Mesodermal cell (in vitro differentiated cells): ENCODE measurements around the gene MAG.

Source experiments
- H3K27ac ChIP-seq: 2 replicates; pipeline ENCODE4 v1.7.0; 2013; ENCODE audit warnings: mild to moderate bottlenecking, low read depth, low read length, moderate library complexity; ENCODE audit not compliant: severe bottlenecking
- H3K36me3 ChIP-seq: 2 replicates; pipeline ENCODE4 v1.7.1; 2013; ENCODE audit warnings: mild to moderate bottlenecking, low read length, moderate library complexity; ENCODE audit not compliant: control insufficient read depth, insufficient read depth
- H3K4me1 ChIP-seq: one replicate; pipeline ENCODE4 v1.7.1; 2013; ENCODE audit warnings: mild to moderate bottlenecking, low read length; ENCODE audit not compliant: insufficient read depth, control insufficient read depth, poor library complexity, severe bottlenecking
- H3K4me3 ChIP-seq: 2 replicates; pipeline ENCODE4 v1.7.0; 2013; ENCODE audit warnings: low read length, control low read depth, mild to moderate bottlenecking; ENCODE audit not compliant: insufficient read depth, poor library complexity, severe bottlenecking; ENCODE audit errors: extremely low read depth
- H3K9me3 ChIP-seq: 2 replicates; pipeline ENCODE4 v1.7.1; 2013; ENCODE audit warnings: mild to moderate bottlenecking, low read length, moderate library complexity; ENCODE audit not compliant: control insufficient read depth
- WGBS, 2 experiments: methylation state at CpG; one replicate each; pipeline ENCODE4 v1.1.5; 2013; ENCODE audit warnings: missing lambda C conversion rate in 2 of 2; ENCODE audit not compliant: insufficient coverage in 2 of 2; 5-methylcytosine and 5-hydroxymethylcytosine counted together

The MAG gene

DNA sequence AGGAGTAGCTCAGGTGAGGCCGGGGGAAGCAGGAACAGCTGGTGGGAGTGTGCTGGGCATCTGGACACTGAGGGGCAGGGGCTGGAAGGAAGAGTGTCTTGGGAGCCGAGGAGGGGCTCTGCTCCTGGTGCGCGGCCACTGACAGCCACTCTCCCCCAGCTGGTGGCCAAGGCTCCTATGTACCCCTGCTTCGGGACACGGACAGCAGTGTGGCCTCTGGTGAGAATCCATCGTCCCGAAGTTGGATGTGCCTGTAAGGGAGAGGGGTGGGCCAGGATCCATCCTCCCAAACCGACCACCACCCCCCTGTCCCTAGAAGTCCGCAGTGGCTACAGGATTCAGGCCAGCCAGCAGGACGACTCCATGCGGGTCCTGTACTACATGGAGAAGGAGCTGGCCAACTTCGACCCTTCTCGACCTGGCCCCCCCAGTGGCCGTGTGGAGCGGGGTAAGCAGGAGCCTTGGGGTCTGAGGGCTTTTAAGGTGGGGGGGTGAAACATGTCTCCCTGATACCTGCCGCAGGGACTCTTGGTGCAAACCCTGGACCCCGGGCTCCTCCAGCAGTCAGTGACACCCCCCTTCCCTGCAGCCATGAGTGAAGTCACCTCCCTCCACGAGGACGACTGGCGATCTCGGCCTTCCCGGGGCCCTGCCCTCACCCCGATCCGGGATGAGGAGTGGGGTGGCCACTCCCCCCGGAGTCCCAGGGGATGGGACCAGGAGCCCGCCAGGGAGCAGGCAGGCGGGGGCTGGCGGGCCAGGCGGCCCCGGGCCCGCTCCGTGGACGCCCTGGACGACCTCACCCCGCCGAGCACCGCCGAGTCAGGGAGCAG is 25.2 kb upstream of the MAG start:
- Histone ChIP-seq H3K4me1 (peaks cover 5% of the 10 kb centered on the region), H3K27ac (no peak overlapping the region), H3K4me3 (peak overlapping the region; percentile 77), H3K36me3 (peaks cover 34% of the 10 kb centered on the region), H3K9me3 (no peaks in the 10 kb centered on the region)
- WGBS, 2 experiments, result 83 to 86% methylated on average over 20 to 22 of the region's 39 CpGs

DNA sequence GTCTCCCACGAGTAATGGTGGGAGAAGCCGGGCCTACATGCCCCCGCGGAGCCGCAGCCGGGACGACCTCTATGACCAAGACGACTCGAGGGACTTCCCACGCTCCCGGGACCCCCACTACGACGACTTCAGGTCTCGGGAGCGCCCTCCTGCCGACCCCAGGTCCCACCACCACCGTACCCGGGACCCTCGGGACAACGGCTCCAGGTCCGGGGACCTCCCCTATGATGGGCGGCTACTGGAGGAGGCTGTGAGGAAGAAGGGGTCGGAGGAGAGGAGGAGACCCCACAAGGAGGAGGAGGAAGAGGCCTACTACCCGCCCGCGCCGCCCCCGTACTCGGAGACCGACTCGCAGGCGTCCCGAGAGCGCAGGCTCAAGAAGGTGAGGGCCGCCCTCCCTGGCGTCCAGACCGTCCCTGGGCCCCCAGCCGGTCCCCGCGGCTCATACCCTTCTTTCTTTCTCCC is 24.6 kb upstream of the MAG start:
- peak overlapping the region; percentile 77 for H3K4me3 ChIP-seq
- peaks cover 38% of the 10 kb centered on the region for H3K36me3 ChIP-seq
- peak overlapping the region; percentile 78 for H3K27ac ChIP-seq
- no peaks in the 10 kb centered on the region for H3K9me3 ChIP-seq
- WGBS, 2 experiments, result 27 to 32% methylated on average over 14 to 33 of the region's 40 CpGs
- peaks cover 5% of the 10 kb centered on the region for H3K4me1 ChIP-seq

DNA sequence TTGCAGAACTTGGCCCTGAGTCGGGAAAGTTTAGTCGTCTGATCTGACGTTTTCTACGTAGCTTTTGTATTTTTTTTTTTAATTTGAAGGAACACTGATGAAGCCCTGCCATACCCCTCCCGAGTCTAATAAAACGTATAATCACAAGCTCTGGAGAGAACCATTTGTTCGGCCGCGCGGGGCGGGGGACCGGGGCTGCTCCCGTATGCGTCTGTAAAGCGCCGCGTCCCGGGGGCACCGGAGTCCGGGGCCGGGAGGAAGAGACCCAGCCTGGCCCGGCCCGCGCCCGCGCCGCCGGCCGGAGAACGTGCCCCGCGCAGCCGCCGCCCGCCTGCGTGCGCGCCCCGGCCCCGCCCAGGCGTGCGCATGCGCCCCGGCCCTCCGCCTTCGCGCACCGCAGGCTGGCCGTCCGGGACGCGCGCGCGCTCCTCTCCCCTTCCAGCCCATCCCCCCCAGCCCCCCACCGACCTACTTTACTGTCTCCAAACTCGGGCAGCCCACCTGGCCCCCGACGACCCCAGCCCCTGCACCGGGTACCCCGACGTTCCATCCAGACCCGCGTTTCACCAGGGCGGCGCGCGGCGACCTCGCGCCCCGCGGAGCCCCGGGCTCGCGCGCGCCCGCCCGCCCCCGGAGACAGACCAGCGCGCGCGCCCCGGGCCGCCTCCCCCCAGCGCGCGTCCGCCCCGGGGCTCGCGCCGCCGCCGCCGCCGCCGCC is 24.0 kb upstream of the MAG start:
- Histone ChIP-seq H3K27ac (peak overlapping the region; percentile 78), H3K9me3 (no peaks in the 10 kb centered on the region), H3K36me3 (peaks cover 42% of the 10 kb centered on the region), H3K4me1 (peaks cover 5% of the 10 kb centered on the region), H3K4me3 (peak overlapping the region; percentile 77)
- 0 to 1% methylated on average over 26 to 47 of the region's 100 CpGs for WGBS, 2 experiments

DNA sequence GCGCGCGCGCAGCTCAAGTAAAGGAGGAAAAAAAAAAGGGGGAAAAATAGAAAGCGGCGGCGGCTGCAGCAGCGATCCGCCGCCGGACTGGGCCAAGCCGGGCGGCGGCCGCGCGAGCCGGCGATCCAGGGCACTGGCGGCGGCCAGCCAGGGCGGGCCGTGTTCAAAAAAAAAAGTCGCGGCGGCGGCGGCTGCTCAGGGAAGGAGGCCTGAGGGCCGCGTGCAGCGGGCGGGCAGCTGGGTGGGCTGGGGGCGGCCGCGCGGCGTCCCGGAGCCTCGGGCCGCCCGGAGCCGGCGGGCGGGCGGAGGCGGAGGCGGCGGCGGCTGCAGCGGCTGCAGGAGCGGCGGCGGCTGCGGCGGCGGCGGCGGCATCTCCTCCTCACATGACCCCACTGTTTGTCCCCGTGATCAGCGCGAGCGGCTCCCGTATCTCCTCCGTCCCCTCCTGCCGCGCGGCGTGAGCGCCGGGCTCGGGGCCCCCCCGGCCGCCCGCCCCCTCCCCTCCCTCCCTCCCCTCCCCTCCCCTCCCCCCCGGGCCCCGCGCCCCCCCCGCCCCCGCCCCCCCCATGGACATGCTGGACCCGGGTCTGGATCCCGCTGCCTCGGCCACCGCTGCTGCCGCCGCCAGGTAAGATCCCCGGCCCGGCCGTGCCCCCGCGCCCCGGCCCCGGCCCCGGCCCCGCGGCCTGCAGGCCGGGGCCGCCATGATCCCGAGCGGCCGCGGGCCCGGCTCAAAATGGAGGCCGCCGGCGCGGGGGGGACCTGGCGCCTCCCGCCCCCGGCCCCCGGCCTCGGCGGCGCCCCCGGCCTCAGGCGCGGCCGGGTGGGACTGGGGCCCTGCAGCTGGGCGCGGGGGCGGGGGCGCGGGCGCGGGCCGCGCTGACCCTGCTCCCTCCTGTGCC is 23.2 kb upstream of the MAG start, which contains the start of gene USF2:
Gene USF2 (plus strand): TSS at position 427 of the 902 bp plus-strand sequence. CDS start 140 bp downstream, at position 567.
- Histone ChIP-seq H3K4me1 (peaks cover 5% of the 10 kb centered on the region), H3K36me3 (peaks cover 50% of the 10 kb centered on the region), H3K4me3 (peak within 1 kb of the TSS; percentile 77), H3K27ac (peak within 1 kb of the TSS; percentile 78), H3K9me3 (no peaks in the 10 kb centered on the region)
- 0 to 1% methylated on average over 29 to 52 of the region's 126 CpGs for WGBS, 2 experiments

DNA sequence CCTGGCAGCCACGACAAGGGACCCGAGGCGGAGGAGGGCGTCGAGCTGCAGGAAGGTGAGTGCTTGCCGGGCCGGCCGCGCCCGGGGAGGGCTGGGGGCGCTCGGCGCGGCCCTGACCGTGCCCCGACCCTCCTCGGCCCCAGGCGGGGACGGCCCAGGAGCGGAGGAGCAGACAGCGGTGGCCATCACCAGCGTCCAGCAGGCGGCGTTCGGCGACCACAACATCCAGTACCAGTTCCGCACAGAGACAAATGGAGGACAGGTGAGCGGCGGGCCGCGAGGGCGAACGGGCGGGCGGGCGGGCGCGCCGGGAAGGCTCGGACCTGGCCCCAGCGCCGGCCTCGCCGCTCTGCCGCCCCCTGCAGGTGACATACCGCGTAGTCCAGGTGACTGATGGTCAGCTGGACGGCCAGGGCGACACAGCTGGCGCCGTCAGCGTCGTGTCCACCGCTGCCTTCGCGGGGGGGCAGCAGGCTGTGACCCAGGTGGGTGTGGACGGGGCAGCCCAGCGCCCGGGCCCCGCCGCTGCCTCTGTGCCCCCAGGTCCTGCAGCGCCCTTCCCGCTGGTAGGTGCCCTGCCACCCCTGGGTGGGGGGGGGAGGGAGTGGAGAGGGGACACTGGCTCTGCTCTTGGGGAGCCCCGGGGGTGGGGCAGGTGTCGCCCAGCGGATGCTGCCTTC is 22.4 kb upstream of the MAG start:
- H3K36me3 ChIP-seq, result peaks cover 58% of the 10 kb centered on the region
- H3K27ac ChIP-seq, result peak overlapping the region; percentile 57
- no peaks in the 10 kb centered on the region for H3K9me3 ChIP-seq
- peaks cover 5% of the 10 kb centered on the region for H3K4me1 ChIP-seq
- WGBS, 2 experiments, result 1% methylated on average over 18 to 55 of the region's 66 CpGs
- H3K4me3 ChIP-seq, result peak overlapping the region; percentile 41

DNA sequence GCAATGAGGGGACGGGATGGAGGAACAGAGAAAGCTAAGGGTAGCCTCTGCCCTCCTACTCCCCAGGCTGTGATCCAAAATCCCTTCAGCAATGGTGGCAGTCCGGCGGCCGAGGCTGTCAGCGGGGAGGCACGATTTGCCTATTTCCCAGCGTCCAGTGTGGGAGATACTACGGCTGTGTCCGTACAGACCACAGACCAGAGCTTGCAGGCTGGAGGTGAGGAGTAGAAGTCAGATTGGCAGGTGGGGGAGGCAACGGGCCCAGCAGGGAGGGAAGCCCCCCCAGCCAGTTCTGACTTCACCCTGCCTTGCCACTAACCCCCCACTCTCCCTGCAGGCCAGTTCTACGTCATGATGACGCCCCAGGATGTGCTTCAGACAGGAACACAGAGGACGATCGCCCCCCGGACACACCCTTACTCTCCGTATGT is 21.6 kb upstream of the MAG start:
- Histone ChIP-seq H3K4me3 (no peak overlapping the region), H3K4me1 (peaks cover 5% of the 10 kb centered on the region), H3K9me3 (no peaks in the 10 kb centered on the region), H3K36me3 (peaks cover 59% of the 10 kb centered on the region), H3K27ac (no peak overlapping the region)
- WGBS, 2 experiments, result 96 to 100% methylated on average over 9 to 13 of the region's 16 CpGs

DNA sequence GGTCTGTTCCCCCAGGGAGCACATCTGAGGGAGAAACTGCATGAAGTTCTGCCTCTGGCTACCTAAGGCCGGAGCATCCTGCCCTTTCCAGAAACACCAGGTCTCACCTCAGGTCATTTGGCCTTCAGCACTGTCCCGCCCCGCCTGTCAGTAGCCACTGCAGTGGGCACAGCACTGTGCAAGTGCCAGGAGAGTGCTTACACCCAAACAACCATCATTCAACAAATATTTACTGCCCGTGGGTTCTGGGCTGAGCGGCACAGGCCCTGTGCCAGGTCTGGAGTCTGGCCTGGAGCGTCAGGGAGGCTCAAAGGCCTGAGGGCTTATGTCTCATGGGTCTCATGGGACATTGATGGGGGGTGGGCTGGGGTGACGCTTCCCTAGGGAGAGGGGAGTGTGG is 20.4 kb upstream of the MAG start:
- WGBS, 2 experiments, result 86 to 94% methylated on average over 3 to 6 of the region's 7 CpGs
- Histone ChIP-seq H3K4me3 (no peak overlapping the region), H3K27ac (no peak overlapping the region), H3K4me1 (peaks cover 5% of the 10 kb centered on the region), H3K9me3 (no peaks in the 10 kb centered on the region), H3K36me3 (peaks cover 58% of the 10 kb centered on the region)

DNA sequence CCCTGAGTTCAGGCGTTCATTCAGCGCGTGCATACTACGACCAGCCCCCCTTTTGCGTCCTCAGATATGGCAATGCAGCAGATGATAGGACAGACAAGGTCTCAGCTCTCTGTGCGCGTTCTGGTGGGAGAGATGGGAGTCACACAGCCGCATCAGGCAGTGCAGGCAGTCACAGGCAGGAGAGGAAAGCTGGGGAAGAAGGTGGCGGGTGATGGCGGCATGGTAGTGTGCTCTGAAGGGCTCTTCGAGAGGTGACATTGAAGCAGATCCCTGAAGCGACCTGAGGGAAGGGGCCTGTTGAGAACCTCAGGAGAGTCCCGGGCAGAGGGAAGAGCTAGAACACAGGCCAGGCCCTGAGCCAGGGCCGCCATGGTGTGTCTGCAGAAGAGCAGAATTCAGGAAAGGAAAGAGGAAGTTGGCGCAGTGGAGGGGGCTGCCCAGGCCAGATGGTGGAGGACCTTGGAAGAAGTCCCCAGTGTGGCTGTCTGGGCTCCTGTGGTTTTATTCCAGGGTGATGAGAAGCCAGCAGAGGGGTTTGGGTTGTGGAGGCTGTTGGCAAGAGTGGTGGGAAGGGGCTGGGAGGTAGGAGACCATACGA is 19.7 kb upstream of the MAG start:
- Histone ChIP-seq H3K36me3 (peaks cover 65% of the 10 kb centered on the region), H3K27ac (no peak overlapping the region), H3K4me3 (no peak overlapping the region), H3K4me1 (peaks cover under 1% of the 10 kb centered on the region), H3K9me3 (no peaks in the 10 kb centered on the region)
- WGBS, 2 experiments, result 93 to 94% methylated on average over 15 to 16 of the region's 16 CpGs

DNA sequence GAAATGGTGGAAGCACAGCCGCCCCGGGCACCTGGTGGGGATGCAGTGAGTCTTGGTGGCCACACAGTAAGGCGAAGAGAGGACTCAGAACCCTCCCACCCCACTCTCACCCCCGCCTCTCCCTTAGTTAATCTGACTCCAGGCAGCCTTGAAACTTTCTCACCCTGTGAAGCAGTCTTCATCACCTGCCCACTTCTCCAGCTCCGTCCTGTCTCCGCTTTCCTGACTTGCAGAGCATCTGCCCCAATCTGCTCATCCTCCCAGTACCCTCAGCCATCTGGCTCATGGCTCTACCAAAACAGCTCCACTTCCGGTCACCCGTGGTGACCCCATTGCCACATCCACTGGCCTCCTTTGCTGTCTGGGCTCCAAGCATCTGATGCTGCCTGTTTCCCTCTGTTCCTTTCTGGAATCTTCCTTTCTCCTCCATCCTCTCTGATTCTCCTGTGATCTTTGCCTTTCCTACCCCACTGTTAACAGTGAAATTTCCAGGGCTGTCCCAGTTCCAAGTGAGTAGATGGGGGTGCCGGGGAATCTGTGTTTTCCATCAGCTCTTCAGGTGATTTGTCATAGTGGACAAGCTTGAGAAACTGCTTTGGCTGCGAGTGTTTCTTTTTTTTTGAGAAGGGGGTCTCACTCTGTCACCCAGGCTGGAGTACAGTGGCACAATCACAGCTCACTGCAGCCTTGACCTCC is 18.9 kb upstream of the MAG start:
- no peaks in the 10 kb centered on the region for H3K9me3 ChIP-seq
- 88% methylated on average over 8 to 10 of the region's 10 CpGs for WGBS, 2 experiments
- no peaks in the 10 kb centered on the region for H3K4me1 ChIP-seq
- no peak overlapping the region for H3K27ac ChIP-seq
- peaks cover 67% of the 10 kb centered on the region for H3K36me3 ChIP-seq
- H3K4me3 ChIP-seq, result no peak overlapping the region
